Endothelial cell (in vitro differentiated cells): ENCODE measurements around the gene MRPS31. TPM values are rescaled to one million over a fixed set of nuclear protein-coding genes. Genes with fewer than 3 reads are reported as not detected.

Source experiments
- DNase-seq: peaks from one replicate; pipeline ENCODE4 v3.0.0; 2021; ENCODE audit warnings: low spot score
- H3K27ac Mint-ChIP-seq: one replicate; pipeline ENCODE4 v1.8.0; 2021; ENCODE audit warnings: mixed read lengths, inconsistent platforms; ENCODE audit not compliant: unreplicated experiment
- H3K27me3 Mint-ChIP-seq: one replicate; pipeline ENCODE4 v1.8.0; 2021; ENCODE audit warnings: mild to moderate bottlenecking, moderate library complexity, mixed read lengths, inconsistent platforms; ENCODE audit not compliant: unreplicated experiment
- H3K36me3 Mint-ChIP-seq: one replicate; pipeline ENCODE4 v1.8.0; 2021; ENCODE audit warnings: mild to moderate bottlenecking, low read depth, mixed read lengths, inconsistent platforms; ENCODE audit not compliant: unreplicated experiment
- H3K4me1 Mint-ChIP-seq: one replicate; pipeline ENCODE4 v1.8.0; 2021; ENCODE audit warnings: mild to moderate bottlenecking, mixed read lengths, inconsistent platforms; ENCODE audit not compliant: unreplicated experiment
- H3K4me3 Mint-ChIP-seq: one replicate; pipeline ENCODE4 v1.8.0; 2021; ENCODE audit warnings: mild to moderate bottlenecking, mixed read lengths, inconsistent platforms; ENCODE audit not compliant: unreplicated experiment
- H3K9me3 Mint-ChIP-seq: one replicate; pipeline ENCODE4 v1.8.0; 2021; ENCODE audit warnings: mixed read lengths, inconsistent platforms; ENCODE audit not compliant: unreplicated experiment
- CTCF ChIP-seq: fragments of 200-600 bp; sonication (generic); IDR thresholded peaks from one replicate; pipeline ENCODE4 v1.5.0; 2021; ENCODE audit warnings: antibody characterized with exemption; ENCODE audit not compliant: unreplicated experiment
- long read RNA-seq: library from polyadenylated mRNA; unstranded; transcript quantifications from one replicate; pipeline ENCODE4 v2.0.0, GENCODE V29; 2020; ENCODE audit not compliant: unreplicated experiment
- total RNA-seq: library from RNA; stranded (reverse); fragmentation: NEBNext Ultra II Directional; extraction: Animal tissue kit (Norgen Biotek cat#: 25700); gene quantifications from one replicate; pipeline ENCODE4 v1.2.1, GENCODE V29; 2021; ENCODE audit not compliant: unreplicated experiment

The MRPS31 gene
- total RNA-seq, result 16.7 TPM
- long read RNA-seq, transcript MRPS31-201 (7 exons, 1,462 nt), result major isoform, 6 of 9 reads
- long read RNA-seq, partial matches to known transcripts, result 2 of 9 reads
- long read RNA-seq, other reads (novel, unspliced or antisense), result 1 of 9 reads

GRCh38 chr13:40770934-40771618 lies at the start of gene MRPS31:
Gene MRPS31 (minus strand): TSS chr13:40771190. CDS start chr13:40771136, 54 bp downstream.
- Mint-ChIP-seq H3K36me3 (no peaks in the 10 kb centered on the region), H3K9me3 (no peaks in the 10 kb centered on the region), H3K4me1 (peaks cover 9% of the 10 kb centered on the region), H3K4me3 (peak within 1 kb of the TSS; percentile 99), H3K27ac (peak within 1 kb of the TSS; percentile 97), H3K27me3 (peaks cover 2% of the 10 kb centered on the region)
- peak; percentile 96 for DNase-seq
- no peak for TF ChIP-seq CTCF

- no peaks in the 10 kb centered on the region for H3K4me1 Mint-ChIP-seq
- no peak overlapping the region for H3K4me3 Mint-ChIP-seq
- no peaks in the 10 kb centered on the region for H3K9me3 Mint-ChIP-seq
- no peaks in the 10 kb centered on the region for H3K36me3 Mint-ChIP-seq
- no peak overlapping the region for H3K27ac Mint-ChIP-seq
- no peaks in the 10 kb centered on the region for H3K27me3 Mint-ChIP-seq
- no peak for TF ChIP-seq CTCF
- DNase-seq, result no peak
Measured at GRCh38 chr13:40819797-40820315, 48.9 kb upstream of the MRPS31 start.

GRCh38 chr13:40818926-40819325 lies 47.9 kb upstream of the MRPS31 start:
- Mint-ChIP-seq H3K27ac (no peak overlapping the region), H3K4me3 (no peak overlapping the region), H3K4me1 (no peaks in the 10 kb centered on the region), H3K36me3 (no peaks in the 10 kb centered on the region), H3K9me3 (no peaks in the 10 kb centered on the region), H3K27me3 (no peaks in the 10 kb centered on the region)
- TF ChIP-seq CTCF, result no peak
- DNase-seq, result no peak

GRCh38 chr13:40814803-40815202 lies 43.8 kb upstream of the MRPS31 start:
- no peak for DNase-seq
- Mint-ChIP-seq H3K4me1 (no peaks in the 10 kb centered on the region), H3K9me3 (no peaks in the 10 kb centered on the region), H3K27me3 (no peaks in the 10 kb centered on the region), H3K4me3 (no peak overlapping the region), H3K27ac (no peak overlapping the region), H3K36me3 (peaks cover 2% of the 10 kb centered on the region)
- TF ChIP-seq CTCF, result no peak
